Osteoblast (primary cell): ENCODE measurements around the gene ARID3A. TPM values are rescaled to one million over a fixed set of nuclear protein-coding genes. Genes with fewer than 3 reads are reported as not detected.

Experiments used
- DNase-seq: peaks from one replicate; pipeline ENCODE4 v3.0.0; 2011; ENCODE audit warnings: low spot score, mixed read lengths; ENCODE audit not compliant: insufficient read length; ENCODE audit errors: missing footprints
- H2AFZ ChIP-seq: 2 replicates; pipeline ENCODE4 v1.6.0; 2011; ENCODE audit warnings: mild to moderate bottlenecking, low read length
- H3K27ac ChIP-seq: 2 replicates; pipeline ENCODE4 v1.5.1; 2011; ENCODE audit warnings: mild to moderate bottlenecking, low read depth, low read length, moderate library complexity
- H3K27me3 ChIP-seq: 2 replicates; pipeline ENCODE4 v1.6.0; 2012; ENCODE audit warnings: mild to moderate bottlenecking, control low read depth, inconsistent platforms, low read length, moderate library complexity; ENCODE audit not compliant: insufficient read depth
- H3K36me3 ChIP-seq: 2 replicates; pipeline ENCODE4 v1.5.1; 2011; ENCODE audit warnings: mild to moderate bottlenecking, low read length, control low read depth, moderate library complexity; ENCODE audit not compliant: insufficient read depth
- H3K4me1 ChIP-seq: 2 replicates; pipeline ENCODE4 v1.5.1; 2011; ENCODE audit warnings: mild to moderate bottlenecking, low read length, control low read depth, moderate library complexity; ENCODE audit not compliant: insufficient read depth
- H3K4me2 ChIP-seq: 2 replicates; pipeline ENCODE4 v1.6.0; 2011; ENCODE audit warnings: mild to moderate bottlenecking, low read length; ENCODE audit not compliant: insufficient read depth
- H3K4me3 ChIP-seq: fragments of 200-600 bp; sonication (generic); 3 replicates; pipeline ENCODE4 v1.5.1; 2012; ENCODE audit warnings: mild to moderate bottlenecking, low read length, inconsistent platforms; ENCODE audit not compliant: insufficient read depth
- H3K79me2 ChIP-seq: 2 replicates; pipeline ENCODE4 v1.6.0; 2012; ENCODE audit warnings: mild to moderate bottlenecking, low read length, control low read depth, inconsistent platforms; ENCODE audit not compliant: insufficient read depth
- H3K9me3 ChIP-seq: 2 replicates; pipeline ENCODE4 v1.5.1; 2011; ENCODE audit warnings: low read depth, low read length, control low read depth
- H4K20me1 ChIP-seq: 2 replicates; pipeline ENCODE4 v1.6.0; 2012; ENCODE audit warnings: mild to moderate bottlenecking, low read length, control low read depth; ENCODE audit not compliant: insufficient read depth
- total RNA-seq: library from RNA; depleted of rRNA; stranded (reverse); fragments of >200 nt; gene quantifications from 2 replicates; pipeline ENCODE4 v1.2.3, GENCODE V29; 2012
- TF ChIP-seq, protein P1 (sequence below): IDR thresholded peaks from 2 replicates; pipeline ENCODE4 v1.5.1; 2011; ENCODE audit warnings: mild to moderate bottlenecking, low read depth, low read length, moderate library complexity; ENCODE audit errors: extremely low read depth

The ARID3A gene
- total RNA-seq, 1 donor: 21.7 TPM

DNA sequence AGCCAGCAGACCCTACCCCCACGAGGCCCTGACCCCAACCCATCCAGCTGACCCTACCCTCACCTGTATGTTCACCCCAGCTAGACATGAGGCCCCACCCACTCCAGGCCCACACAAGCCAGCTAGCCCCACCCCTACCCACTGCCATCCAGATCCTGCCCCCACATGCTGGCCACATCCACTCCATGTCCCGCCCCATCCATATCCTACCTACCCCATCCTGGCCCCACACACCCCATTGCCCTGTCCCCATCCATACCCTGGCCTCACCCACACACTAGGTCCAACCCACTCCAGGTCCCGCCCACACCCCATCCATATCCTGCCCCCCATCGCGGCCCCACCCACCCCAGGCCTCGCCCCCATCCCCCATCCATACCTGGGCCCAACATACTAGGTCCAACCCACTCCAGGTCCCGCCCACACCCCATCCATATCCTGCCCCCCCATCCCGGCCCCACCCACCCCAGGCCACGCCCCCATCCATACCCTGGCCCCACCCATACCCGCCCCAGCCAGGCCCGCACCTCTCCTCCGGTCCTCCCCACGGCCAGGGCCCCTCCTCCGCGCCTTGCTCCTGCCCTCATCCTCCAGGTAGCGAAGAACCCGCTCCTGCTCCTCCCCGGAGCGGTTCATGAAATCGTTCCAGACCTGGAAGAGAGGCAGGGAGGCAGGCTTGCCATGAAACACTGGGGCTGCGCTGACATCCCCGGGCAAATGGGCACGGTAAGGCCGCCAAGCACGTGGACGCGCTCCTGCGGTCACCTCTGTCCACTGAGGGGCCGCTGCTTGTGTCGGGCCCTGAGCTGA is 25.3 kb upstream of the ARID3A start:
- TF ChIP-seq, protein P1, sequence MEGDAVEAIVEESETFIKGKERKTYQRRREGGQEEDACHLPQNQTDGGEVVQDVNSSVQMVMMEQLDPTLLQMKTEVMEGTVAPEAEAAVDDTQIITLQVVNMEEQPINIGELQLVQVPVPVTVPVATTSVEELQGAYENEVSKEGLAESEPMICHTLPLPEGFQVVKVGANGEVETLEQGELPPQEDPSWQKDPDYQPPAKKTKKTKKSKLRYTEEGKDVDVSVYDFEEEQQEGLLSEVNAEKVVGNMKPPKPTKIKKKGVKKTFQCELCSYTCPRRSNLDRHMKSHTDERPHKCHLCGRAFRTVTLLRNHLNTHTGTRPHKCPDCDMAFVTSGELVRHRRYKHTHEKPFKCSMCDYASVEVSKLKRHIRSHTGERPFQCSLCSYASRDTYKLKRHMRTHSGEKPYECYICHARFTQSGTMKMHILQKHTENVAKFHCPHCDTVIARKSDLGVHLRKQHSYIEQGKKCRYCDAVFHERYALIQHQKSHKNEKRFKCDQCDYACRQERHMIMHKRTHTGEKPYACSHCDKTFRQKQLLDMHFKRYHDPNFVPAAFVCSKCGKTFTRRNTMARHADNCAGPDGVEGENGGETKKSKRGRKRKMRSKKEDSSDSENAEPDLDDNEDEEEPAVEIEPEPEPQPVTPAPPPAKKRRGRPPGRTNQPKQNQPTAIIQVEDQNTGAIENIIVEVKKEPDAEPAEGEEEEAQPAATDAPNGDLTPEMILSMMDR: no peak
- peaks cover 24% of the 10 kb centered on the region for H4K20me1 ChIP-seq
- no peak overlapping the region for H2AFZ ChIP-seq
- peak; percentile 92 for DNase-seq
- peaks cover 14% of the 10 kb centered on the region for H3K36me3 ChIP-seq
- no peaks in the 10 kb centered on the region for H3K9me3 ChIP-seq
- H3K4me2 ChIP-seq: no peak overlapping the region
- H3K27ac ChIP-seq: no peak overlapping the region
- no peak overlapping the region for H3K4me3 ChIP-seq
- H3K27me3 ChIP-seq: no peaks in the 10 kb centered on the region
- peaks cover 28% of the 10 kb centered on the region for H3K79me2 ChIP-seq
- no peaks in the 10 kb centered on the region for H3K4me1 ChIP-seq

DNA sequence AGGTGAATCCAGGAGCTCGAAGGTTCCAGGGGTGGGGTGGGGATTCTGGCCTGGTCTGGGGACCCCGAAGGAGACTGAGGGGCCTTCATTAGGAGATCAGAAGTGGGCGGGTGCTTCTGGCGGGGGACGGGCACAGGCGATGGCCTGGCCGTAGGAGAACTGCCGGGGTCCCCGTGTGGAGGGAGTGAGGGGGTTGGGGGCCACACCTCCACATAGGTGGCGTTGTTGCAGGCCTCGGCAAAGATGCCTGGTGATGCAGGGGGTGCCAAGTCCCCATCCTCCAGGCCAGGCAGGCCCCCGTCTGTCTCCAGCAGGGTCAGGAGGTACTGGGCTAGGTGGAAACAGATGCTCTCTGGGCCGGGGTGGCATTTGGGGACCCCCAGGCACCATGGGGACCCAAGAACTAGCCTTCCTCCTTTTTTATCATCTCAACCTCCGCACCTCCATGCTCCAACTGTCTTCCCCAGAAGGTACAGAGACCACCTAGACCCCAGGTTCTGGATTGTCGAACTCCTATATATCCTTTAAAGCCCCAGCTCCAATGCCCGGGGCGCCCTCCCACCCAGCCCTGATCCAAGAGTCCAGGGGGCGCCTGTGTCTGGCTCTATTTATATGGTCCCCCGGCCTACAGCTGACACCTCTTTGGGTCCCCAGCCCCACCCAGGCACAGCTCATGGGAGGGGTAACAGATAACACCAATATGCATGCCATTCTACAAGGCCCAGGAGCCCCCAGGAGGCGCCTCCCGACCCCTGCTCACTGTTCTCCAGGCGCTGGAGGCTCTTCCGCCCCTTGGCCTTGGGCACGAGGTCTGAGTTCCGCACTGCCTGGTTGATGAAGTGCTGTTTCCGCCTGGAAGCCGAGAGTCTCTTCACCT is 24.4 kb upstream of the ARID3A start:
- TF ChIP-seq, protein P1: no peak

DNA sequence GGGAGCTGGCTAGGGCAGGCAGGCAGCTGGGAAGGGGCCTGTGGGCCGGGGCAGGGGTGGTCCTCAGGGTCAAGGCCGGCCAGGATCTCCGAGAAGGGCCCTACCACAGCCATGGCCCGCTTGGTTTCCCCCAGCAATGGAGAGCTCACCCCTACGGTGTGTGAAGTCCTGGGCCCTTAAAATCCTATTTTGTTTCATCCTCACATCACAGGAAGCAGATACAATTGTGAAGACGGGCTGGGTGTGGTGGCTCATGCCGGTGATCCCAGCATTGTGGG is 23.8 kb upstream of the ARID3A start:
- H3K4me2 ChIP-seq: no peak overlapping the region
- no peak for DNase-seq
- TF ChIP-seq, protein P1: no peak
- no peak overlapping the region for H3K27ac ChIP-seq
- peaks cover 14% of the 10 kb centered on the region for H3K36me3 ChIP-seq
- H3K4me1 ChIP-seq: no peaks in the 10 kb centered on the region
- H3K4me3 ChIP-seq: no peak overlapping the region
- H3K79me2 ChIP-seq: peaks cover 33% of the 10 kb centered on the region
- no peak overlapping the region for H2AFZ ChIP-seq
- no peaks in the 10 kb centered on the region for H3K9me3 ChIP-seq
- H4K20me1 ChIP-seq: peaks cover 28% of the 10 kb centered on the region
- H3K27me3 ChIP-seq: no peaks in the 10 kb centered on the region

More for the DNA sequence above, 24.4 kb upstream of the ARID3A start:
- no peak overlapping the region for H2AFZ ChIP-seq
- H3K79me2 ChIP-seq: peaks cover 30% of the 10 kb centered on the region
- no peaks in the 10 kb centered on the region for H3K27me3 ChIP-seq
- H3K9me3 ChIP-seq: no peaks in the 10 kb centered on the region
- H3K4me3 ChIP-seq: no peak overlapping the region
- no peaks in the 10 kb centered on the region for H3K4me1 ChIP-seq
- peaks cover 14% of the 10 kb centered on the region for H3K36me3 ChIP-seq
- H4K20me1 ChIP-seq: peaks cover 27% of the 10 kb centered on the region
- H3K4me2 ChIP-seq: no peak overlapping the region
- H3K27ac ChIP-seq: no peak overlapping the region
- no peak for DNase-seq
